GM12874 (cell line): ENCODE results near the gene CHST8.

Experiments
- TF ChIP-seq, protein P1 (sequence below): IDR thresholded peaks from 2 replicates; pipeline ENCODE4 v1.5.1; 2011; ENCODE audit warnings: low read depth, mild to moderate bottlenecking, control low read depth, low read length, moderate library complexity; ENCODE audit not compliant: insufficient read depth

The CHST8 gene

DNA sequence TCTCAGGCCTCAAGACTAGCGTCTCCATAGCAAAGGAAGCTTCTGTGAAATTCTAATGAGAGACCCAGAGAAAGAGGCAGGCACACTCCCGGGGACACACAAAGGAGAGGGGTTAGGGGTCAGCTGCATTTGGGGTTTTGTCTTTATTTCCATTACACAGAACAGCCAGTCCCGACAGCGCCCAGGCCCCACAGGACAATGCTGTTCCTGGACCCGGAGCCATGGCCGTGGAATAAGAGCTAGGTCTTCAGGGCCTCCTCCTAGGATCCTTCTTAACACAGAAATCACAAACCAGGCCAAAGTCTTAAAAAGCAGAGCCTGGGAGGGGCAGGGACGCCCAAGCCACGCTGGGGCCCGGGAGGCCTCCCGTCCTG lies 197.7 kb downstream of the CHST8 start:
- TF ChIP-seq, protein P1, sequence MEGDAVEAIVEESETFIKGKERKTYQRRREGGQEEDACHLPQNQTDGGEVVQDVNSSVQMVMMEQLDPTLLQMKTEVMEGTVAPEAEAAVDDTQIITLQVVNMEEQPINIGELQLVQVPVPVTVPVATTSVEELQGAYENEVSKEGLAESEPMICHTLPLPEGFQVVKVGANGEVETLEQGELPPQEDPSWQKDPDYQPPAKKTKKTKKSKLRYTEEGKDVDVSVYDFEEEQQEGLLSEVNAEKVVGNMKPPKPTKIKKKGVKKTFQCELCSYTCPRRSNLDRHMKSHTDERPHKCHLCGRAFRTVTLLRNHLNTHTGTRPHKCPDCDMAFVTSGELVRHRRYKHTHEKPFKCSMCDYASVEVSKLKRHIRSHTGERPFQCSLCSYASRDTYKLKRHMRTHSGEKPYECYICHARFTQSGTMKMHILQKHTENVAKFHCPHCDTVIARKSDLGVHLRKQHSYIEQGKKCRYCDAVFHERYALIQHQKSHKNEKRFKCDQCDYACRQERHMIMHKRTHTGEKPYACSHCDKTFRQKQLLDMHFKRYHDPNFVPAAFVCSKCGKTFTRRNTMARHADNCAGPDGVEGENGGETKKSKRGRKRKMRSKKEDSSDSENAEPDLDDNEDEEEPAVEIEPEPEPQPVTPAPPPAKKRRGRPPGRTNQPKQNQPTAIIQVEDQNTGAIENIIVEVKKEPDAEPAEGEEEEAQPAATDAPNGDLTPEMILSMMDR: no peak

DNA sequence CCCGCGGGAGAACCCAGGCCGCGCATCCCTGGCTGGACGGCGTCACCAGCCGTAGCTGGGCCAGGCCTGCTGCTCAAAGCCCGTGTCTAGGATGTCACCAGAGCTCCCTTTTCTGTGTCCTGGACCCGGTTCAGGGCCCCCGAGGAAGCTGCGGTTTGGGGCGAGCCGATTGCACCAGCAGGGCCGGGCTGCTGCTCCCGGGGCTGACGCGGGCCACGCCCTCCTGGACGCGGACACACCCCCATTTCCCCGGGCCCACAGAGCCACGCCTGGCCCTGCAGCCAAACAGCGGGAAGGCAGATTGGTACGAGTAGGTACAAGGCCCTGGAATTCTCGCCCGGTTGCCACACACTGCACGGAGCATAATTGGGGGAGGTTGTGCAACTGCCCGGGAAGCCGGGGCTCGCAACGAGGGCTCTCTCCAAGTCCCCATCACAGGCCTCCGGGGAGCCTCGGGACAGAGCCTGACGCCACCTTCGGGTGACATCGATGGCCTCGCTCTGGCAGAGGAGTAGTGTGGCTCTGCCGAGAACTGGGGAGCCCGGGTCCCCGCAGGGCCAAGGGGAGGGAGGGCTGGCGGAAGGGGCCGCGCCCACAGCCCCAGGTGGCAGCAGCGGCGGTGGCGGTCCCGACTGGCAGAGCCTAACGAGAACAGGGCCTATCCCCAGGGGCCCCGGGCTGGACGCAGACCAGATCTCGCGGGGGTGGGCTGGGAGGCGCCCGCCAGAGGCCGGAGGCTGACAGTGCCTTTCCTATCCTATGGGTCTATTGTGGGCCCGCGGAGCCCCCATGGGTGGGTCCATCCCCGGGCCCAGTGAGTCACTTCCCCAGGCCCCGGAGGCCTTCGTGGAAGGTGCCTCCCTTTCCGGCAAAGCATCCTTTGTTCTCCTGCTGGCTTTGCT lies 198.4 kb downstream of the CHST8 start:
- TF ChIP-seq, protein P1: no peak

DNA sequence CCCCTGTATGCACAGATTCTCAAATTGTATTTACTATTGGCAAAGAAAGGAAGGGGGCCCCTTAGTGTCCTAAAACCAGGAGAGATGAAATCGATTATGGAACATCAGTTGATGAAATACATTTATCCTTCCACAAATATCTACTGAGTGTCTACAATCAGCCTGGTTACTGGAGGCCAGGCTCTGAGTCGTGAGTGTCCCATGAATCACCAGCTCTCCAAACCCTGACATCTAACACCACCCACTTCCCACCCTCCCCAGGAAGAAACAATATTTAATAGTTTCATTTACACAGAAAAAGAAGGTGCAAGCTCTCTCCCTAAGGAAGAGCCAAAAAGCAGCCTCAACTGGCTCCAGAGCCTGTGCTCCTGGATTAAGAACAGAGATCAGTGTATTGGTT lies 200.1 kb downstream of the CHST8 start:
- TF ChIP-seq, protein P1: no peak
